ENCODE measurements around the gene SORT1. TPM values are rescaled to one million over a fixed set of nuclear protein-coding genes. Genes with fewer than 3 reads are reported as not detected.

SORT1 gene
- polyA plus RNA-seq, 1 experiment = 38.6 TPM

DNA sequence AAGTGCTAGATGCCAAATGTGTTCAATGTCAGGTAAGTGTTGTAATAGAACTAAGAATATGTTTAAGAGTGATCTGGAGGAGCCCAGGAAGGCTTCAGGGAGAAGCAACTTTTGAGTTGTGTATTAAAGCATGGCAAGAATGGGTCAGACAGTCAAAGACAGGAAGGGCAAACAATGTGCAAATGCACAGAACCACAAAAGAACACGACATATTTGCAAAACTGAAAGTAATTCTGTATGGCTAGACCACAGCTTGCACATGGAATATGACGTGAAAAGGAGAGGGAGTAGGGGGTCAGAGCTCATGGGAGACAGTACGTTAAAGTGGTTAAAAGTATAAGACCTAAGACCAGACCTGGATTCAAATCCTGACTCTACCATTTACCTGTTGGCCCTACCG lies 7.1 kb upstream of the SORT1 start:
- DNase-seq (ENCODE audit: low read depth) = no peak
- POLR2A ChIA-PET = no interaction called here
- TF ChIP-seq, protein P1, sequence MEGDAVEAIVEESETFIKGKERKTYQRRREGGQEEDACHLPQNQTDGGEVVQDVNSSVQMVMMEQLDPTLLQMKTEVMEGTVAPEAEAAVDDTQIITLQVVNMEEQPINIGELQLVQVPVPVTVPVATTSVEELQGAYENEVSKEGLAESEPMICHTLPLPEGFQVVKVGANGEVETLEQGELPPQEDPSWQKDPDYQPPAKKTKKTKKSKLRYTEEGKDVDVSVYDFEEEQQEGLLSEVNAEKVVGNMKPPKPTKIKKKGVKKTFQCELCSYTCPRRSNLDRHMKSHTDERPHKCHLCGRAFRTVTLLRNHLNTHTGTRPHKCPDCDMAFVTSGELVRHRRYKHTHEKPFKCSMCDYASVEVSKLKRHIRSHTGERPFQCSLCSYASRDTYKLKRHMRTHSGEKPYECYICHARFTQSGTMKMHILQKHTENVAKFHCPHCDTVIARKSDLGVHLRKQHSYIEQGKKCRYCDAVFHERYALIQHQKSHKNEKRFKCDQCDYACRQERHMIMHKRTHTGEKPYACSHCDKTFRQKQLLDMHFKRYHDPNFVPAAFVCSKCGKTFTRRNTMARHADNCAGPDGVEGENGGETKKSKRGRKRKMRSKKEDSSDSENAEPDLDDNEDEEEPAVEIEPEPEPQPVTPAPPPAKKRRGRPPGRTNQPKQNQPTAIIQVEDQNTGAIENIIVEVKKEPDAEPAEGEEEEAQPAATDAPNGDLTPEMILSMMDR (IDR thresholded peaks at IDR 0.05; ENCODE audit: insufficient read depth, low read depth, low read length) = no peak
- CTCF ChIA-PET = no interaction called here
- no peaks in the 10 kb centered on the region for H3K27me3 ChIP-seq (ENCODE audit: control insufficient read depth, insufficient read depth, low read length)
- no peak overlapping the region for H3K4me3 ChIP-seq (ENCODE audit: low read depth, low read length)
- peaks cover 10% of the 10 kb centered on the region for H3K36me3 ChIP-seq (ENCODE audit: control insufficient read depth, insufficient read depth, low read length)

GRCh38 chr1:109402025-109402424 lies 4.3 kb upstream of the SORT1 start:
- TF ChIP-seq, protein P1 (IDR thresholded peaks at IDR 0.05; ENCODE audit: insufficient read depth, low read depth, low read length) = no peak
- DNase-seq (ENCODE audit: low read depth) = no peak
- ChIA-PET CTCF (interaction anchor here (0.7 to 9.2 kb wide), 9 partner anchors 9 to 162 kb away, joined by 3 to 140 read pairs (median 4); partner anchors contain the start of gene CYB561D1), POLR2A (no interaction called here)
- Histone ChIP-seq H3K36me3 (ENCODE audit: control insufficient read depth, insufficient read depth, low read length) (peaks cover 6% of the 10 kb centered on the region), H3K4me3 (ENCODE audit: low read depth, low read length) (no peak overlapping the region), H3K27me3 (ENCODE audit: control insufficient read depth, insufficient read depth, low read length) (no peaks in the 10 kb centered on the region)

- CTCF ChIA-PET = interaction anchor here (0.5 to 9.2 kb wide), 16 partner anchors 13 to 426 kb away, joined by 3 to 140 read pairs (median 6); partner anchors contain the start of genes CYB561D1 and PSRC1
- peaks cover 6% of the 10 kb centered on the region for H3K36me3 ChIP-seq (ENCODE audit: control insufficient read depth, insufficient read depth, low read length)
- H3K4me3 ChIP-seq (ENCODE audit: low read depth, low read length) = no peak overlapping the region
- POLR2A ChIA-PET = no interaction called here
- H3K27me3 ChIP-seq (ENCODE audit: control insufficient read depth, insufficient read depth, low read length) = no peaks in the 10 kb centered on the region
- no peak for DNase-seq (ENCODE audit: low read depth)
- TF ChIP-seq, protein P1 (IDR thresholded peaks at IDR 0.05; ENCODE audit: insufficient read depth, low read depth, low read length) = no peak
Measured at GRCh38 chr1:109400035-109400655, 2.4 kb upstream of the SORT1 start.

GRCh38 chr1:109399326-109399957 lies 1.7 kb upstream of the SORT1 start:
- Histone ChIP-seq H3K27me3 (ENCODE audit: control insufficient read depth, insufficient read depth, low read length) (no peaks in the 10 kb centered on the region), H3K36me3 (ENCODE audit: control insufficient read depth, insufficient read depth, low read length) (peaks cover 2% of the 10 kb centered on the region), H3K4me3 (ENCODE audit: low read depth, low read length) (no peak overlapping the region)
- TF ChIP-seq, protein P1 (IDR thresholded peaks at IDR 0.05; ENCODE audit: insufficient read depth, low read depth, low read length) = peak; percentile 42
- ChIA-PET POLR2A (no interaction called here), CTCF (interaction anchor here (0.5 to 9.2 kb wide), 28 partner anchors 10 to 419 kb away, joined by 3 to 140 read pairs (median 4); partner anchors contain the start of genes CYB561D1, MYBPHL and PSRC1)
- no peak for DNase-seq (ENCODE audit: low read depth)

Measured in BJ (cell line).